Ectodermal cell (in vitro differentiated cells): ENCODE results near the gene PANX2.

Source experiments
- H3K27ac ChIP-seq: 2 replicates; pipeline ENCODE4 v1.7.0; 2013; ENCODE audit warnings: mild to moderate bottlenecking, low read depth, low read length; ENCODE audit not compliant: insufficient read depth, poor library complexity, severe bottlenecking
- H3K27me3 ChIP-seq: 2 replicates; pipeline ENCODE4 v1.7.0; 2013; ENCODE audit warnings: mild to moderate bottlenecking, low read length; ENCODE audit not compliant: insufficient read depth, control insufficient read depth, poor library complexity, severe bottlenecking
- H3K36me3 ChIP-seq: one replicate; pipeline ENCODE4 v1.7.0; 2013; ENCODE audit warnings: low read length; ENCODE audit not compliant: control insufficient read depth, insufficient read depth
- H3K4me1 ChIP-seq: one replicate; pipeline ENCODE4 v1.7.0; 2013; ENCODE audit warnings: low read length; ENCODE audit not compliant: control insufficient read depth, insufficient read depth
- H3K4me3 ChIP-seq: 2 replicates; pipeline ENCODE4 v1.7.0; 2013; ENCODE audit warnings: low read depth, low read length, control low read depth; ENCODE audit not compliant: insufficient read depth
- H3K9me3 ChIP-seq: 2 replicates; pipeline ENCODE4 v1.7.0; 2013; ENCODE audit warnings: mild to moderate bottlenecking, low read length, moderate library complexity; ENCODE audit not compliant: control insufficient read depth
- WGBS, 2 experiments: methylation state at CpG; one replicate each; pipeline ENCODE4 v1.1.7; 2013; ENCODE audit warnings: missing lambda C conversion rate in 2 of 2; 5-methylcytosine and 5-hydroxymethylcytosine counted together

Gene PANX2

GRCh38 chr22:50207383-50208140, 37.0 kb downstream of the PANX2 start:
- Histone ChIP-seq H3K9me3 (no peaks in the 10 kb centered on the region), H3K36me3 (peaks cover 19% of the 10 kb centered on the region), H3K27ac (no peak overlapping the region), H3K4me3 (no peak overlapping the region), H3K4me1 (no peaks in the 10 kb centered on the region), H3K27me3 (no peaks in the 10 kb centered on the region)
- WGBS, 2 experiments: 87 to 91% methylated on average over 23 of the region's 23 CpGs

GRCh38 chr22:50208430-50208938, 38.0 kb downstream of the PANX2 start:
- 95 to 96% methylated on average over 22 of the region's 22 CpGs for WGBS, 2 experiments
- H3K4me1 ChIP-seq: no peaks in the 10 kb centered on the region
- H3K36me3 ChIP-seq: peaks cover 21% of the 10 kb centered on the region
- no peak overlapping the region for H3K4me3 ChIP-seq
- no peak overlapping the region for H3K27ac ChIP-seq
- H3K27me3 ChIP-seq: no peaks in the 10 kb centered on the region
- H3K9me3 ChIP-seq: no peaks in the 10 kb centered on the region

- H3K4me3 ChIP-seq: no peak overlapping the region
- H3K27ac ChIP-seq: no peak overlapping the region
- H3K36me3 ChIP-seq: peaks cover 21% of the 10 kb centered on the region
- WGBS, 2 experiments: 92 to 94% methylated on average over 31 of the region's 31 CpGs
- no peaks in the 10 kb centered on the region for H3K4me1 ChIP-seq
- no peaks in the 10 kb centered on the region for H3K9me3 ChIP-seq
- H3K27me3 ChIP-seq: no peaks in the 10 kb centered on the region
Measured at GRCh38 chr22:50208939-50209892, 38.7 kb downstream of the PANX2 start.

GRCh38 chr22:50209893-50210292, 39.4 kb downstream of the PANX2 start:
- 76% methylated on average over 20 of the region's 20 CpGs for WGBS, 2 experiments
- Histone ChIP-seq H3K27me3 (no peaks in the 10 kb centered on the region), H3K4me3 (no peak overlapping the region), H3K36me3 (peaks cover 21% of the 10 kb centered on the region), H3K9me3 (no peaks in the 10 kb centered on the region), H3K27ac (no peak overlapping the region), H3K4me1 (no peaks in the 10 kb centered on the region)

- Histone ChIP-seq H3K4me3 (no peak overlapping the region), H3K36me3 (peaks cover 21% of the 10 kb centered on the region), H3K9me3 (no peaks in the 10 kb centered on the region), H3K4me1 (no peaks in the 10 kb centered on the region), H3K27me3 (no peaks in the 10 kb centered on the region), H3K27ac (no peak overlapping the region)
- WGBS, 2 experiments: 95 to 96% methylated on average over 32 of the region's 32 CpGs
Measured at GRCh38 chr22:50210378-50211139, 40.0 kb downstream of the PANX2 start.

- 96 to 97% methylated on average over 14 of the region's 14 CpGs for WGBS, 2 experiments
- Histone ChIP-seq H3K4me1 (no peaks in the 10 kb centered on the region), H3K36me3 (peaks cover 21% of the 10 kb centered on the region)
Measured at GRCh38 chr22:50211147-50211546, 40.6 kb downstream of the PANX2 start.

GRCh38 chr22:50213263-50213662, 42.7 kb downstream of the PANX2 start:
- Histone ChIP-seq H3K4me3 (no peak overlapping the region), H3K4me1 (no peaks in the 10 kb centered on the region), H3K27me3 (no peaks in the 10 kb centered on the region), H3K36me3 (peaks cover 30% of the 10 kb centered on the region), H3K9me3 (no peaks in the 10 kb centered on the region), H3K27ac (no peak overlapping the region)
- WGBS, 2 experiments: 93 to 97% methylated on average over 9 of the region's 9 CpGs

More at GRCh38 chr22:50211147-50211546, 40.6 kb downstream of the PANX2 start:
- Histone ChIP-seq H3K27ac (no peak overlapping the region), H3K27me3 (no peaks in the 10 kb centered on the region), H3K4me3 (no peak overlapping the region), H3K9me3 (no peaks in the 10 kb centered on the region)

- Histone ChIP-seq H3K4me3 (no peak overlapping the region), H3K9me3 (no peaks in the 10 kb centered on the region), H3K4me1 (no peaks in the 10 kb centered on the region), H3K27ac (no peak overlapping the region), H3K36me3 (peaks cover 37% of the 10 kb centered on the region), H3K27me3 (no peaks in the 10 kb centered on the region)
- 95 to 98% methylated on average over 17 of the region's 17 CpGs for WGBS, 2 experiments
Measured at GRCh38 chr22:50215297-50216054, 44.9 kb downstream of the PANX2 start.

- 95 to 96% methylated on average over 15 of the region's 15 CpGs for WGBS, 2 experiments
- no peak overlapping the region for H3K4me3 ChIP-seq
- peaks cover 37% of the 10 kb centered on the region for H3K36me3 ChIP-seq
- H3K4me1 ChIP-seq: no peaks in the 10 kb centered on the region
- no peaks in the 10 kb centered on the region for H3K27me3 ChIP-seq
- no peak overlapping the region for H3K27ac ChIP-seq
- H3K9me3 ChIP-seq: no peaks in the 10 kb centered on the region
Measured at GRCh38 chr22:50216055-50216683, 45.6 kb downstream of the PANX2 start.
